ENCODE measurements around the gene RMI1. TPM values are rescaled to one million over a fixed set of nuclear protein-coding genes. Genes with fewer than 3 reads are reported as not detected.

The RMI1 gene
- total and polyA plus RNA-seq, 2 of the 8 experiments (the other 6 are each of a cell fraction or from before 2014, with no cell fraction given) = 3.0 to 34.1 TPM

DNA sequence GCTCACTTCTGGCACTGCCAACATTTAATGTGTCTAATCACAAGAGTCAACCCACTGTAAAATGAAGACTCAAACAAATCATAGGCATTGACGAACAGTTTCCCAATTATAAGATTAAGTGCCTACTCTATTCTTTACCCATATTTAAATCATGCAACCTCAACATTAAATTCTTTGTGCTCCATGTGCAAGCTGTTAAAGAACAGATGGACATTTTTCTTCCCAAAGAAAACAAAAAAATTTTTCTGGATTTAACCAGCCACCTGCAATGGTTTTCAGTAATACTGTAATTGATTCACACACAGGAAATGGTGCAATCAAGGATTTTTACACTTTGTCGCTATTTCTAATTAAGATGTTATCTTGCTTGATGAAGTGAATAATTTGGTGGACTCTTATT is 4.2 kb upstream of the RMI1 start:
- no peak overlapping the region for H4K91ac ChIP-seq (replicated peaks; ENCODE audit: insufficient read length, low read length)
- H3K36me3 ChIP-seq (ENCODE audit: control insufficient read depth in 2 of 4, insufficient read depth in 4 of 4, low read length in 3 of 4) = peaks cover 53 to 69% (median 62%) of the 10 kb centered on the region in 4 experiments
- H3K9me3 ChIP-seq (ENCODE audit: insufficient read depth in 2 of 2, low read depth in 1 of 2, low read length in 1 of 2) = no peaks in the 10 kb centered on the region
- H2BK5ac ChIP-seq (ENCODE audit: low read depth, low read length) = no peak overlapping the region
- H3K23ac ChIP-seq (ENCODE audit: insufficient read length) = no peak overlapping the region
- peak overlapping the region in 1 of 4 experiments; percentile 98; a peak in 1 of 8 replicates for H3K4me3 ChIP-seq (ENCODE audit: extremely low read depth in 1 of 4, insufficient read depth in 2 of 4, low read depth in 3 of 4, low read length in 4 of 4)
- no peak overlapping the region for H3K4me2 ChIP-seq (ENCODE audit: insufficient read depth in 1 of 2, low read depth in 2 of 2, low read length in 2 of 2)
- no peak overlapping the region for H4K8ac ChIP-seq (ENCODE audit: extremely low read depth, insufficient read depth, low read length)
- H3K79me1 ChIP-seq (ENCODE audit: low read depth, low read length) = peaks cover 3% of the 10 kb centered on the region; the same call in 1 of the 2 replicates
- H3K9ac ChIP-seq (replicated peaks in 1 of 4; ENCODE audit: extremely low read depth in 1 of 4, low read depth in 3 of 4, low read length in 3 of 4) = peak overlapping the region in 1 of 4 experiments; percentile 40; a peak in 1 of 7 replicates
- H3K79me2 ChIP-seq (ENCODE audit: control insufficient read depth in 1 of 2, insufficient read depth in 2 of 2, low read length in 2 of 2) = peaks cover 32 to 84% of the 10 kb centered on the region in 2 experiments
- DNase-seq (ENCODE audit: low read depth in 1 of 2, low spot score in 2 of 2) (no peak), FAIRE-seq (no peak)
- H2AK5ac ChIP-seq (ENCODE audit: low read depth, low read length) = no peak overlapping the region
- no peak overlapping the region for H3K18ac ChIP-seq (ENCODE audit: extremely low read depth, low read length)
- H4K5ac ChIP-seq (ENCODE audit: insufficient read length, low read depth, low read length) = no peak overlapping the region
- H3K4ac ChIP-seq (replicated peaks; ENCODE audit: insufficient read length, low read depth, low read length) = no peak overlapping the region
- no peak overlapping the region for H2BK12ac ChIP-seq (ENCODE audit: low read depth, low read length)
- no peak overlapping the region for H2BK20ac ChIP-seq (ENCODE audit: low read length)
- H2AFZ ChIP-seq (ENCODE audit: low read length) = no peak overlapping the region
- peaks cover 3% of the 10 kb centered on the region; the same call in 1 of the 2 replicates for H3K23me2 ChIP-seq (ENCODE audit: low read depth, low read length)
- WGBS, 2 experiments (ENCODE audit: extremely low coverage in 1 of 2, insufficient coverage in 1 of 2, insufficient read length in 1 of 2, insufficient replicate concordance in 2 of 2, low coverage in 1 of 2, low lambda C conversion rate in 2 of 2, missing lambda C conversion rate in 1 of 2) = 86% methylated on average over 2 of the region's 2 CpGs; no CpG with 5 or more reads in 1 of the 2 experiments
- H2BK120ac ChIP-seq (replicated peaks; ENCODE audit: low read depth, low read length) = no peak overlapping the region
- no peaks in the 10 kb centered on the region for H3K27me3 ChIP-seq (replicated peaks in 1 of 4; ENCODE audit: control insufficient read depth in 3 of 4, extremely low read depth in 1 of 4, insufficient read depth in 3 of 4, low read length in 3 of 4)
- H4K20me1 ChIP-seq (replicated peaks in 1 of 2; ENCODE audit: control insufficient read depth in 1 of 2, insufficient read depth in 2 of 2, low read length in 2 of 2) = peaks cover 18 to 23% of the 10 kb centered on the region in 2 experiments
- H3K4me1 ChIP-seq (replicated peaks in 1 of 4; ENCODE audit: control insufficient read depth in 3 of 4, insufficient read depth in 4 of 4, low read length in 3 of 4) = no peaks in the 10 kb centered on the region
- POLR2A ChIA-PET (ENCODE audit: partially characterized antibody) = interaction anchor here (1.0 to 7.3 kb wide), 5 partner anchors 12 to 55 kb away, joined by 3 to 269 read pairs (median 3); no protein-coding TSS in a partner anchor
- H3K14ac ChIP-seq (ENCODE audit: insufficient read length) = no peak overlapping the region
- no peak overlapping the region for H3K56ac ChIP-seq (replicated peaks; ENCODE audit: insufficient read length, low read depth, low read length)
- H2BK15ac ChIP-seq (ENCODE audit: low read length) = no peak overlapping the region
- CTCF ChIA-PET (ENCODE audit: partially characterized antibody) = interaction anchor here (0.6 kb wide), 1 partner anchor 181 kb away, joined by 3 read pairs; no protein-coding TSS in a partner anchor
- no peak overlapping the region for H3K27ac ChIP-seq (ENCODE audit: low read depth, low read length)
- TF ChIP-seq CREB1 (IDR thresholded peaks at IDR 0.05) (no peak), EP300 (IDR thresholded peaks at IDR 0.05; ENCODE audit: borderline replicate concordance in 1 of 2, low read depth in 2 of 2, low read length in 2 of 2) (no peak)
